ENCODE data around the gene CTU2. TPM values are rescaled to one million over a fixed set of nuclear protein-coding genes. Genes with fewer than 3 reads are reported as not detected.
"Not testable (repeated sequence)": the region's sequence is repeated elsewhere in the genome, so short reads cannot be mapped to it uniquely, and the experiment has no call there.

Gene CTU2
- total and polyA plus RNA-seq, 10 of the 15 experiments (the other 5 are each of a cell fraction or from before 2014, with no cell fraction given): 0.32 to 44.5 (median 18.2) TPM

DNA sequence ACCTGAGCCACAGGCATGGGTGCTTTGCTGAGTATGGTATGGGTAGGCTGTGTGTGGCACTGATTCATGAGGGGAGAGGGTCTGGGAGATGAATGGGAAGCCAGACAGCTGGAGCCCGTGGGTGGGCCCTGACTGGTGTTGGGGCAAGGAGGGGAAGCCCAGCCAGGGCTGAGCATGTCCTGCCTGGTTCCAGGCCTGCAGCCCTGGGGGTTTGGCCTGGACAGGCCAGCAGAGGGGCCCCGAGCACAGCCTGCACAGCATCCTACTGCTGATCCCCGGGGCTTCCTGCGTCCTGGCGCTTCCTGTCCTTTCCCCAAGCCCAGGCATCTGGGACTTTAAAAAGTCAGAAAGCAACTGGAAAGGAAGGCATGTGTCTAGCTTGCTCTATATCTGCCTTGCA, 38.8 kb upstream of the CTU2 start:
- CTCF ChIA-PET: interaction anchor here (2.2 kb wide), 1 partner anchor 12 kb away, joined by 9 read pairs; no protein-coding TSS in a partner anchor
- FAIRE-seq: no peak
- no peak for ATAC-seq

DNA sequence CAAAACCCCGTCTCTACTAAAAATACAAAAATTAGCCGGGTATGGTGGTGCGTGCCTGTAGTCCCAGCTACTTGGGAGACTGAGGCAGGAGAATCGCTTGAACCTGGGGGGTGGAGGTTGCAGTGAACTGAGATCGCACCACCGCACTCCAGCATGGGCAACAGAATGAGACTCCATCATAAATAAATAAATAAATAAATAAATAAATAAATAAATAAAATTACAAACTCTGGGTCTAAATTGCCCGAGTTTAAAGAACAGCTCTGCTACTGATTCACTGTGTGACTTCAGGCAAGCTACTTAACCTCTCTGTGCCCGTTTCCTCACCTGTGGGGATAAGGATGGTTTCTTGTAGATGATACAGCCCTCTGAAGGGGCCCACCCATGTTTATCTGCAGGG, 36.8 kb upstream of the CTU2 start:
- in situ Hi-C loops (cut with MboI); H3K9ac ChIP-seq (ENCODE audit: control insufficient read depth, insufficient read depth, low read length); H3K27me3 ChIP-seq (replicated peaks in 1 of 2; ENCODE audit: control insufficient read depth in 2 of 2, insufficient read depth in 2 of 2, low read length in 1 of 2); H3K79me2 ChIP-seq (ENCODE audit: control insufficient read depth, insufficient read depth, low read length); H3K9me3 ChIP-seq (replicated peaks; ENCODE audit: control insufficient read depth, insufficient read depth, low read length); H3K27ac ChIP-seq (ENCODE audit: control insufficient read depth, insufficient read depth); H2AFZ ChIP-seq (ENCODE audit: control insufficient read depth, low read depth, low read length); intact Hi-C loops (cut with micrococcal nuclease; ENCODE audit: unreplicated experiment); ATAC-seq; RAD21 ChIA-PET (ENCODE audit: unreplicated experiment); DNase-seq (ENCODE audit: low read depth, low spot score); FAIRE-seq; H3K4me2 ChIP-seq (ENCODE audit: control insufficient read depth, insufficient read depth); H3K4me3 ChIP-seq; H3K4me1 ChIP-seq (ENCODE audit: control insufficient read depth, insufficient read depth, low read length); BruUV-seq (replicated peaks); H4K20me1 ChIP-seq (ENCODE audit: control insufficient read depth, insufficient read depth); SMC1A ChIA-PET (ENCODE audit: uncharacterized antibody, unreplicated experiment); H3K36me3 ChIP-seq (ENCODE audit: control insufficient read depth in 2 of 2, insufficient read depth in 2 of 2, low read length in 1 of 2): not testable (repeated sequence)
- 94% methylated on average over 8 of the region's 8 CpGs for WGBS (ENCODE audit: insufficient coverage, insufficient replicate concordance, low lambda C conversion rate, missing lambda C conversion rate)
- CTCF ChIA-PET: interaction anchor here (1.0 to 3.6 kb wide), 2 partner anchors 12 to 36 kb away, joined by 3 to 23 read pairs; no protein-coding TSS in a partner anchor
- POLR2A ChIA-PET: interaction anchor here (0.6 kb wide), 1 partner anchor 390 kb away, joined by 6 read pairs; no protein-coding TSS in a partner anchor

More for the DNA sequence above, 38.8 kb upstream of the CTU2 start:
- Histone ChIP-seq H3K4me2 (ENCODE audit: control insufficient read depth, insufficient read depth) (no peak overlapping the region), H3K4me3 (no peak overlapping the region), H3K9me3 (replicated peaks; ENCODE audit: control insufficient read depth, insufficient read depth, low read length) (no peaks in the 10 kb centered on the region), H3K27ac (ENCODE audit: control insufficient read depth, insufficient read depth) (no peak overlapping the region), H3K9ac (ENCODE audit: control insufficient read depth, insufficient read depth, low read length) (no peak overlapping the region), H2AFZ (ENCODE audit: control insufficient read depth, low read depth, low read length) (no peak overlapping the region), H3K4me1 (ENCODE audit: control insufficient read depth, insufficient read depth, low read length) (no peaks in the 10 kb centered on the region), H3K27me3 (replicated peaks in 1 of 2; ENCODE audit: control insufficient read depth in 2 of 2, insufficient read depth in 2 of 2, low read length in 1 of 2) (no peaks in the 10 kb centered on the region), H3K79me2 (ENCODE audit: control insufficient read depth, insufficient read depth, low read length) (peaks cover 13% of the 10 kb centered on the region), H4K20me1 (ENCODE audit: control insufficient read depth, insufficient read depth) (no peaks in the 10 kb centered on the region), H3K36me3 (ENCODE audit: control insufficient read depth in 2 of 2, insufficient read depth in 2 of 2, low read length in 1 of 2) (no peaks in the 10 kb centered on the region)
- ChIA-PET RAD21 (ENCODE audit: unreplicated experiment) (no interaction called here), POLR2A (no interaction called here), SMC1A (ENCODE audit: uncharacterized antibody, unreplicated experiment) (no interaction called here)
- intact Hi-C loops (cut with micrococcal nuclease; ENCODE audit: unreplicated experiment): no loop called here
- TF ChIP-seq RBBP5 (conservative IDR thresholded peaks at IDR 0.05): no peak
- TF ChIP-seq FOXK2 (IDR thresholded peaks at IDR 0.05): no peak
- TF ChIP-seq TBL1XR1 (IDR thresholded peaks at IDR 0.05; ENCODE audit: low read depth, low read length): no peak
- no peak for TF ChIP-seq RAD51 (IDR thresholded peaks at IDR 0.05)
- TF ChIP-seq KLF5 (IDR thresholded peaks at IDR 0.05; ENCODE audit: partially characterized antibody): no peak
- TF ChIP-seq YBX1 (IDR thresholded peaks at IDR 0.05): no peak
- TF ChIP-seq SREBF1 (IDR thresholded peaks at IDR 0.05; ENCODE audit: low read length): no peak
- TF ChIP-seq SP1 (IDR thresholded peaks at IDR 0.05; ENCODE audit: low read depth, low read length): no peak
- TF ChIP-seq JUNB (IDR thresholded peaks at IDR 0.05): no peak
- no peak for TF ChIP-seq USF1 (IDR thresholded peaks at IDR 0.05; ENCODE audit: borderline replicate concordance, extremely low read length, insufficient read depth, low read depth, low read length)
- TF ChIP-seq, protein P1, sequence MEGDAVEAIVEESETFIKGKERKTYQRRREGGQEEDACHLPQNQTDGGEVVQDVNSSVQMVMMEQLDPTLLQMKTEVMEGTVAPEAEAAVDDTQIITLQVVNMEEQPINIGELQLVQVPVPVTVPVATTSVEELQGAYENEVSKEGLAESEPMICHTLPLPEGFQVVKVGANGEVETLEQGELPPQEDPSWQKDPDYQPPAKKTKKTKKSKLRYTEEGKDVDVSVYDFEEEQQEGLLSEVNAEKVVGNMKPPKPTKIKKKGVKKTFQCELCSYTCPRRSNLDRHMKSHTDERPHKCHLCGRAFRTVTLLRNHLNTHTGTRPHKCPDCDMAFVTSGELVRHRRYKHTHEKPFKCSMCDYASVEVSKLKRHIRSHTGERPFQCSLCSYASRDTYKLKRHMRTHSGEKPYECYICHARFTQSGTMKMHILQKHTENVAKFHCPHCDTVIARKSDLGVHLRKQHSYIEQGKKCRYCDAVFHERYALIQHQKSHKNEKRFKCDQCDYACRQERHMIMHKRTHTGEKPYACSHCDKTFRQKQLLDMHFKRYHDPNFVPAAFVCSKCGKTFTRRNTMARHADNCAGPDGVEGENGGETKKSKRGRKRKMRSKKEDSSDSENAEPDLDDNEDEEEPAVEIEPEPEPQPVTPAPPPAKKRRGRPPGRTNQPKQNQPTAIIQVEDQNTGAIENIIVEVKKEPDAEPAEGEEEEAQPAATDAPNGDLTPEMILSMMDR (IDR thresholded peaks at IDR 0.05 in 2 of 3, conservative IDR thresholded peaks at IDR 0.05 in 1 of 3; ENCODE audit: control insufficient read depth in 2 of 3, extremely low read depth in 1 of 3, insufficient read depth in 1 of 3, low read depth in 3 of 3, low read length in 3 of 3): no peak
- TF ChIP-seq RAD21 (IDR thresholded peaks at IDR 0.05; ENCODE audit: insufficient read depth, low read depth, low read length): no peak
- TF ChIP-seq SREBF2 (IDR thresholded peaks at IDR 0.05; ENCODE audit: low read length): no peak
- no TSS peak for BruUV-seq (replicated peaks)
- no peak for DNase-seq (ENCODE audit: low read depth, low spot score)
- in situ Hi-C loops (cut with MboI): no loop called here
- WGBS (ENCODE audit: insufficient coverage, insufficient replicate concordance, low lambda C conversion rate, missing lambda C conversion rate): 80% methylated on average over 5 of the region's 5 CpGs

Data from GM12878 (cell line).